ENCODE results near the gene LRRC23. TPM values are rescaled to one million over a fixed set of nuclear protein-coding genes. Genes with fewer than 3 reads are reported as not detected.

LRRC23 gene
- total and polyA plus RNA-seq, 2 of the 13 experiments (the other 11 are each of a cell fraction or from before 2014, with no cell fraction given): 6.0 to 7.8 TPM

GRCh38 chr12:6937481-6938352 lies 33.1 kb downstream of the LRRC23 start (continued):
- TF ChIP-seq ZNF784 (CRISPR knock-in tag; IDR thresholded peaks at IDR 0.05; ENCODE audit: borderline replicate concordance): peak; percentile 85
- TF ChIP-seq ZNF543 (CRISPR knock-in tag; IDR thresholded peaks at IDR 0.05): no peak
- peak; percentile 21; the same call in 1 of the 2 replicates for TF ChIP-seq ZNF7 (CRISPR knock-in tag; IDR thresholded peaks at IDR 0.05)
- TF ChIP-seq FOXJ3 (CRISPR knock-in tag; IDR thresholded peaks at IDR 0.05; ENCODE audit: borderline replicate concordance): peak; percentile 46; the same call in 1 of the 2 replicates
- TF ChIP-seq ZNF597 (CRISPR knock-in tag; IDR thresholded peaks at IDR 0.05): no peak
- peak; percentile 68; the same call in 1 of the 2 replicates for TF ChIP-seq BCL6 (CRISPR knock-in tag; IDR thresholded peaks at IDR 0.05)
- TF ChIP-seq SRY (CRISPR knock-in tag; IDR thresholded peaks at IDR 0.05): peak; percentile 78
- no peak for TF ChIP-seq ELF4 (CRISPR knock-in tag; IDR thresholded peaks at IDR 0.05; ENCODE audit: borderline replicate concordance)
- no peak for TF ChIP-seq HNF4A (CRISPR knock-in tag; IDR thresholded peaks at IDR 0.05)
- peak; percentile 43; the same call in 1 of the 2 replicates for TF ChIP-seq MEF2D (CRISPR knock-in tag; IDR thresholded peaks at IDR 0.05)
- TF ChIP-seq TCF7L2 (IDR thresholded peaks at IDR 0.05; ENCODE audit: low read depth, low read length): no peak
- TF ChIP-seq ZNF235 (CRISPR knock-in tag; IDR thresholded peaks at IDR 0.05; ENCODE audit: borderline replicate concordance): peak; percentile 74; the same call in 1 of the 2 replicates
- TF ChIP-seq HIC2 (CRISPR knock-in tag; IDR thresholded peaks at IDR 0.05; ENCODE audit: low read depth): no peak
- peak; percentile 94 for TF ChIP-seq E2F1 (CRISPR knock-in tag; IDR thresholded peaks at IDR 0.05)
- peak; percentile 83; the same call in 1 of the 2 replicates for TF ChIP-seq ZNF160 (CRISPR knock-in tag; IDR thresholded peaks at IDR 0.05)
- peak; percentile 39; the same call in 1 of the 2 replicates for TF ChIP-seq ZBTB46 (CRISPR knock-in tag; IDR thresholded peaks at IDR 0.05; ENCODE audit: borderline replicate concordance)
- no peak for TF ChIP-seq SOX6 (IDR thresholded peaks at IDR 0.05)
- TF ChIP-seq SOX6 (CRISPR knock-in tag; IDR thresholded peaks at IDR 0.05): peak; percentile 78
- TF ChIP-seq GMEB1 (CRISPR knock-in tag; IDR thresholded peaks at IDR 0.05; ENCODE audit: borderline replicate concordance): peak; percentile 98
- no peak for TF ChIP-seq HOXA7 (CRISPR knock-in tag; IDR thresholded peaks at IDR 0.05)
